Activated T-cell treated with anti-CD3 and anti-CD28 coated beads, Interleukin-2, amount 50 U/mL, for 24 hours (primary cell): ENCODE data around the gene DYNLL2.
A peak's percentile ranks its signal among the peaks of the same experiment; 100 is the strongest.
"Not testable (repeated sequence)": the region's sequence is repeated elsewhere in the genome, so short reads cannot be mapped to it uniquely, and the experiment has no call there.

ENCODE experiments used
- DNase-seq: peaks from one replicate; pipeline ENCODE4 v3.0.0-alpha.2; 2020
- H3K27ac Mint-ChIP-seq: 2 replicates; pipeline ENCODE4 v1.8.0; 2020; ENCODE audit warnings: mild to moderate bottlenecking, mixed read lengths
- H3K27me3 Mint-ChIP-seq: 2 replicates; pipeline ENCODE4 v1.8.0; 2020; ENCODE audit warnings: mixed read lengths
- H3K36me3 Mint-ChIP-seq: 2 replicates; pipeline ENCODE4 v1.8.0; 2020; ENCODE audit warnings: low read depth, mixed read lengths
- H3K4me1 Mint-ChIP-seq: 2 replicates; pipeline ENCODE4 v1.8.0; 2020; ENCODE audit warnings: low read depth, mixed read lengths
- H3K4me3 Mint-ChIP-seq: 2 replicates; pipeline ENCODE4 v1.8.0; 2020; ENCODE audit warnings: mild to moderate bottlenecking, moderate library complexity, mixed read lengths
- H3K9me3 Mint-ChIP-seq: 2 replicates; pipeline ENCODE4 v1.8.0; 2020; ENCODE audit warnings: mixed read lengths

Gene DYNLL2

DNA sequence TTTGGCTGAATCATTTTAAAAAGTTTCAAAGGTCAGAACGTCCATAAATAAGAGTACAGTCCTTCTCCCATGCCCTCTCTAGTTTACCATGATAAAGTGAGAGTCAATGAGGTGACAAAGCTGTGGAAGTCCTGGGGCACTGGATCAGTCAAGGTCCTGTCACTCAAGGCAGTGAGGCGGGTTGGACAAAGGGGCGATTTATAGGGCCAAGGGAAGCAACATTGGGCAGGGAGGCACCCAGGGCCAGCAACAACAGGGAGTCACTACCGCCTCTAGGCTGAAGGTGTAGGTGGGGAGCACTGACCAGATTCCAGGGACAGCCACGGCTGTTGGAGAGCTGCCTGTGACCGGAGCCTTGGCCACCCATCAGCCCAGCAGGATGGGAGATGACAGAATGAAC is 28.6 kb upstream of the DYNLL2 start:
- Mint-ChIP-seq H3K36me3 (no peaks in the 10 kb centered on the region), H3K4me3 (no peak overlapping the region), H3K27me3 (peaks cover 2% of the 10 kb centered on the region), H3K27ac (no peak overlapping the region), H3K4me1 (peaks cover 14% of the 10 kb centered on the region), H3K9me3 (no peaks in the 10 kb centered on the region)
- no peak for DNase-seq

DNA sequence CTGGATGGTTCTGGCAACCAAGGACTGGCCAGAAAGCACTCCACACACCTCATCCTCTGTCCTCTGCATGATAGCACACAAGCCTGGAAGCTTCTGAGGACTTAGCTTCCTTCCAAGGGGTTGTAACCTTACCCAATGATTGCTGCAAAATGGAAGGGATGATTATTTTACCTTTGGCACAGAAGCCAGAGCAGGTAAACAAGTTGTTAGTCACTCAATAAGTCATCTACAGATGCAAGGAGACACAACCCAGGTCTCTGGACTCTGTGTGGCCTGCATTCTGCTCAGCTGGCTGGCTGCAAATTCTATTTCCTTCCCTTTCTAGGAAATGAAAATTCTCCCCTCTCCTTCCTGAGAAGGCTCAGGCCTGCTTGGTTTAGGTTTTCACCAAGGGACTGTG is 26.7 kb upstream of the DYNLL2 start:
- Mint-ChIP-seq H3K4me1 (peaks cover 14% of the 10 kb centered on the region), H3K27ac (no peak overlapping the region), H3K36me3 (no peaks in the 10 kb centered on the region), H3K4me3 (no peak overlapping the region), H3K9me3 (no peaks in the 10 kb centered on the region), H3K27me3 (peaks cover 2% of the 10 kb centered on the region)
- DNase-seq: no peak

DNA sequence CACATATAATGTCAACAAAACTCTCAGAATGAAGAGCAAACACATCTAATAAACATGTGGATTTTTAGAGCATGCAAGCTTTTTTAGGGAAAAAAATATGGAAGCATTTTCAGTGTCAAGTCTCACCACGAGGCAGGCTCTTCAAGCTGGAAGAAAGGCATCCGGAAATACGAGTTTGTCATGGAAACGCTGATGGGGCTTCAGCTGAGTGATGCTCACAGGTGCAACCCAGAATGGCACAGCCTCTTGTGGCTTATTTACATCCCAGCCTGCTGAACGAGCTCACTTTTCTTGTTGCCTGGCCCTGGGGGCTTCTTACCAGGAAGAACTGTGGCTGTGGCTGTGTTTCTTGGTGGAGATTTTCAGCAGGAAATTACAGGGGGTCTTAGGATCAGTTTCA is 24.1 kb upstream of the DYNLL2 start:
- no peak for DNase-seq
- H3K9me3 Mint-ChIP-seq: no peaks in the 10 kb centered on the region
- no peaks in the 10 kb centered on the region for H3K4me1 Mint-ChIP-seq
- H3K27ac Mint-ChIP-seq: no peak overlapping the region
- H3K36me3 Mint-ChIP-seq: no peaks in the 10 kb centered on the region
- peaks cover 2% of the 10 kb centered on the region for H3K27me3 Mint-ChIP-seq
- no peak overlapping the region for H3K4me3 Mint-ChIP-seq

GRCh38 chr17:58060596-58061191 is 22.5 kb upstream of the DYNLL2 start:
- DNase-seq: no peak
- Mint-ChIP-seq H3K27me3 (no peaks in the 10 kb centered on the region), H3K36me3 (no peaks in the 10 kb centered on the region), H3K4me1 (no peaks in the 10 kb centered on the region), H3K4me3 (no peak overlapping the region), H3K9me3 (no peaks in the 10 kb centered on the region), H3K27ac (no peak overlapping the region)

GRCh38 chr17:58061672-58062071 is 21.5 kb upstream of the DYNLL2 start:
- Mint-ChIP-seq H3K36me3 (no peaks in the 10 kb centered on the region), H3K9me3 (no peaks in the 10 kb centered on the region), H3K27ac (no peak overlapping the region), H3K4me3 (no peak overlapping the region), H3K27me3 (no peaks in the 10 kb centered on the region), H3K4me1 (no peaks in the 10 kb centered on the region)
- no peak for DNase-seq

GRCh38 chr17:58065238-58065637 is 18.0 kb upstream of the DYNLL2 start:
- Mint-ChIP-seq H3K4me1 (no peaks in the 10 kb centered on the region), H3K36me3 (no peaks in the 10 kb centered on the region), H3K27me3 (peaks cover 5% of the 10 kb centered on the region), H3K27ac (no peak overlapping the region), H3K9me3 (no peaks in the 10 kb centered on the region), H3K4me3 (no peak overlapping the region)
- DNase-seq: no peak

- Mint-ChIP-seq H3K9me3 (no peaks in the 10 kb centered on the region), H3K27ac (no peak overlapping the region), H3K27me3 (peaks cover 16% of the 10 kb centered on the region), H3K4me3 (no peak overlapping the region), H3K36me3 (no peaks in the 10 kb centered on the region), H3K4me1 (no peaks in the 10 kb centered on the region)
- DNase-seq: no peak
These were observed 16.8 kb upstream of the DYNLL2 start for GRCh38 chr17:58066401-58066800.

GRCh38 chr17:58072862-58073261 is 10.4 kb upstream of the DYNLL2 start:
- Mint-ChIP-seq H3K4me3 (no peak overlapping the region), H3K27me3 (peaks cover 27% of the 10 kb centered on the region)

GRCh38 chr17:58073266-58073665 is 10.0 kb upstream of the DYNLL2 start:
- H3K36me3 Mint-ChIP-seq, H3K4me1 Mint-ChIP-seq, H3K9me3 Mint-ChIP-seq, H3K27ac Mint-ChIP-seq, DNase-seq, H3K4me3 Mint-ChIP-seq: not testable (repeated sequence)
- peaks cover 27% of the 10 kb centered on the region for H3K27me3 Mint-ChIP-seq

More at GRCh38 chr17:58072862-58073261, 10.4 kb upstream of the DYNLL2 start:
- Mint-ChIP-seq H3K9me3 (no peaks in the 10 kb centered on the region), H3K4me1 (no peaks in the 10 kb centered on the region), H3K36me3 (no peaks in the 10 kb centered on the region), H3K27ac (no peak overlapping the region)
- no peak for DNase-seq

GRCh38 chr17:58074406-58074805 is 8.8 kb upstream of the DYNLL2 start:
- H3K27ac Mint-ChIP-seq, H3K9me3 Mint-ChIP-seq, H3K4me1 Mint-ChIP-seq, H3K4me3 Mint-ChIP-seq, H3K36me3 Mint-ChIP-seq, DNase-seq: not testable (repeated sequence)
- peaks cover 23% of the 10 kb centered on the region for H3K27me3 Mint-ChIP-seq

DNA sequence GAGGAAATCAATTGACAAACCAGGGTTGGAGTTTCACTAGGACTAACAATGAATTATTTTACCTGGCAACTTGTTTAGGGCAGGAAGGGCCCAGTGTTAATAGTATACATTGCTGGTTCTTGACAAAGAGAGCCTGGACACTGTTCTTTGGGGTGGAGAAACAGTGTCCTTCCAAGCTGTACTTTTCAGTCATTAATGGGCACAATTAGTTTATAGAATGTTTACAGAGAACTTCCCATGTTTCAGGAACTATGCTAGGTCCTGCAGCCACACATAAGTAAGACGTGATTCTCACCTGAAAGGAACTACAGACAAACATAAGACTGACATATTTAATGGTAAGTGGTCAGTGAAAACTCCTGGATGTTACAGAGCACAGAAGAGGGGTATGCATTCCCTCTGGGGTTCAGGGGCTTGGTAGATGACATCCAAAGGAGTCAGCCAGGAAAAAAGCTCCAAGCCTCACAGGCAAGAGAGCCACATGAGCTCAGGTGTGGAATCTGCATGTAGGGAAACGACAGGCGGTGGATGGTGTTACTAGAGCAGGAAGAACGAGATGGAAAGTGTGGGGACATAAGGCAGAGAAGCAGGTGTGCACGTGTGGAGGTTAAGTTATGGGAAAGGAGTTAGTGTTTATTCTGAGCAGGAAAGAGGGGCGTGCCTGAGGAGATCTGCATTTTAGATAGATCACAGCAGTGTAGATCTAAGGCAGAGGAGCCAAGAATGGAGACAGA is 3.8 kb upstream of the DYNLL2 start:
- DNase-seq: no peak
- H3K4me3 Mint-ChIP-seq: no peak overlapping the region
- H3K4me1 Mint-ChIP-seq: peaks cover 6% of the 10 kb centered on the region
- no peak overlapping the region for H3K27ac Mint-ChIP-seq
- H3K9me3 Mint-ChIP-seq: no peaks in the 10 kb centered on the region
- peaks cover 5% of the 10 kb centered on the region for H3K36me3 Mint-ChIP-seq
- peaks cover 2% of the 10 kb centered on the region for H3K27me3 Mint-ChIP-seq

DNA sequence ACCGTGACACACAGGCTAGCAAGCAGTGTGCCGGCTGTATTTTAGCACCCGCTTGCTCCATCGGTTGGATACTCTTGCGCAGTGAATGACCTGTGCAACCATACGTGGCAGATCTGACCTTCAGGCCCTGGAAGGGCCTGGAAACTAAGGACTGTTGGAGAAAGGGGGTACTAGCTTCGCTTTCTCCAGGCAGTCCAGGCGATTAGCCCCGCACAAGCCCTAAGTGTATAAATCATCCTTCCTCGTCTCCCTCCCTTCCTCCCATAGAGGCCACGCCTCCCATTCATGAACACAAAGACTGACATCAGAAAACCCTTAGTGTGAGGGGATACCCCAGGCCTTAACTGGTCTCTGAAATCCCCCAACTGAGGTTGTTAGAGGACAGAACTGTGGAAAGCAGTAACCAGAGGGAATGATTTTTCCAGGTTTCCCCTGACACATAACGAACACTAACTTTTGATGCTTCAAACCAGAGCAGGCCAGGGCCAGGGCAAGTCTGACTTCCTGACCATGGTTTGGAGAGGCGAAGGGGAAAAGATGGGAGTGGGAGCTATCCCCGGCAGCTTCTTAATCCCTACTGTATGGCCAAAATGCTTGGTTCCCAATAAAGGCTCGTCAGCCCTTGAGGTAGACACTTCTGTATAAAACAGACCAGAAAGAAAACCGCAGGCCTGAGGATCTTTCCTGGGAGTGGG is 1.4 kb upstream of the DYNLL2 start:
- no peaks in the 10 kb centered on the region for H3K9me3 Mint-ChIP-seq
- peaks cover 28% of the 10 kb centered on the region for H3K36me3 Mint-ChIP-seq
- H3K27me3 Mint-ChIP-seq: no peaks in the 10 kb centered on the region
- no peak overlapping the region for H3K4me3 Mint-ChIP-seq
- H3K4me1 Mint-ChIP-seq: peaks cover 28% of the 10 kb centered on the region
- no peak for DNase-seq
- H3K27ac Mint-ChIP-seq: peak overlapping the region; percentile 30

GRCh38 chr17:58082341-58082869 is 814 bp upstream of the DYNLL2 start:
- H3K27ac Mint-ChIP-seq: peak overlapping the region; percentile 76
- H3K27me3 Mint-ChIP-seq: no peaks in the 10 kb centered on the region
- H3K4me3 Mint-ChIP-seq: peak overlapping the region; percentile 55
- peaks cover 34% of the 10 kb centered on the region for H3K4me1 Mint-ChIP-seq
- no peak for DNase-seq
- H3K36me3 Mint-ChIP-seq: peaks cover 34% of the 10 kb centered on the region
- H3K9me3 Mint-ChIP-seq: no peaks in the 10 kb centered on the region

DNA sequence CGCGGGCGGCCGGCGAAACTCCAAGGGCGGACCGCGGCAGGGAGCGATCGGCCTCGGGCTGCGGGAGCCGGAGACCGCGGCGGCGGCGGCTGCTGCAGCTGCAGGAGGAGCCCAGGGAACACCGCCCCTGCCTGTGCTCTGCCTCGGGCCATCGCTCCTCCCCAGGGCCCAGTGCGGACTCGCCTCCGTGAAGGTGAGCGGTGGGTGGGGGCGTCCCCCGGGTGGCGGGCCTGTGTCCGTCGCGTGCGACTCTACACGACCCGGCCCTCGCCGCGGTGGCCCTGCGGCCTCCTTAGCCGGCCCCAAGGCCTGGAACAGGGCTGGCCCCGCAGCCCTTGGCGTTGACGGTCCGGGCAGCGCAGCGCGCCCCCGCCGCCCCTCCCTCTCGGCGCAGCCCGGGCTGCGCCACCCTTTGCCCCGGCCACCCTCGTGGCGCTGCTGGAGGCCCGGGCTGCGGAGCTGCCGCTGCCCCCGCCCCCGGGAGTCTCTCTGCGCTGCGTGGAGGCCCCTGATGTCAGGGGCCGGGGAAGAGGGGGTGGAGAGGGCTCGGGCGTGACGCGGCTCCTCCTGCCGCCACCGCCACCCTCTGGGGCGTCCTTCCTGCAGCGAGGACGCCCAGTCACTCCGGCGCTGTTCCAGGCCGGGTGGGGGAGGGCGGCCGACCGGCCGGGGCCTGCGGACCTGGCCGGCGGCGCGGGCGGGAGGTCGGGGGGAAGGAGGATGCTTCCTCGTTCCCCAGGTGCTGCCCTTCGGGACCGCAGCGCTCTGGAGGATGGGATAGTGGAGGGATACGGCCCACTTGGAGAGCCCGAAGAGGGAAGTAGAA is 485 bp downstream of the DYNLL2 start:
- peak; percentile 78 for DNase-seq
- H3K36me3 Mint-ChIP-seq: peaks cover 47% of the 10 kb centered on the region
- peak overlapping the region; percentile 88 for H3K27ac Mint-ChIP-seq
- H3K27me3 Mint-ChIP-seq: no peaks in the 10 kb centered on the region
- H3K4me1 Mint-ChIP-seq: peaks cover 46% of the 10 kb centered on the region
- H3K9me3 Mint-ChIP-seq: no peaks in the 10 kb centered on the region
- H3K4me3 Mint-ChIP-seq: peak overlapping the region; percentile 90
